SK-N-SH (cell line): ENCODE measurements around the gene NUPR2. TPM values are rescaled to one million over a fixed set of nuclear protein-coding genes. Genes with fewer than 3 reads are reported as not detected.
"Not testable (repeated sequence)": the region's sequence is repeated elsewhere in the genome, so short reads cannot be mapped to it uniquely, and the experiment has no call there.

Experiments
- CTCF ChIA-PET: fragments of 300-600, 350-600 bp; formaldehyde crosslinking; extraction: SDS; loops from one replicate; lab custom pipeline; 2021; lab: Yijun Ruan, JAX
- POLR2A ChIA-PET: fragments of 350-600 bp; sonication (Branson Sonifier 250); formaldehyde crosslinking; extraction: SDS; loops from one replicate; lab custom pipeline; 2020; ENCODE audit warnings: antibody characterized with exemption, inconsistent platforms; lab: Yijun Ruan, JAX
- DNase-seq: peaks from one replicate; pipeline ENCODE4 v3.0.0; 2012
- H2AFZ ChIP-seq: fragments of 200-600 bp; sonication (generic); 2 replicates; pipeline ENCODE4 v1.8.1; 2016; ENCODE audit warnings: antibody characterized with exemption, mild to moderate bottlenecking, low read depth
- H3F3A ChIP-seq: fragments of 200-600 bp; sonication (generic); replicated peaks from 2 replicates; pipeline ENCODE3; 2016; ENCODE audit warnings: antibody characterized with exemption, mild to moderate bottlenecking; ENCODE audit not compliant: insufficient read depth
- H3K27ac ChIP-seq, 2 experiments: fragments of 200-500 bp in 1 of 2; fragments of 200-600 bp in 1 of 2; sonication (Bioruptor generic) in 1 of 2; sonication (generic), shearing (Covaris generic) in 1 of 2; 2 replicates each; pipeline versions ENCODE4 v1.5.1 to v1.6.1; 2014 to 2016; ENCODE audit warnings: low read depth in 2 of 2, inconsistent platforms in 1 of 2, low read length in 1 of 2, mild to moderate bottlenecking in 1 of 2, mixed read lengths in 1 of 2
- H3K27me3 ChIP-seq: fragments of 200-600 bp; sonication (generic), shearing (Covaris generic); 2 replicates; pipeline ENCODE4 v1.6.1; 2016; ENCODE audit warnings: mixed run types; ENCODE audit not compliant: insufficient read depth
- H3K36me3 ChIP-seq, 2 experiments: fragments of 200-500 bp in 1 of 2; fragments of 200-600 bp in 1 of 2; sonication (Bioruptor generic) in 1 of 2; sonication (generic) in 1 of 2; replicated peaks in 1 of 2; 2 replicates each; pipeline versions ENCODE3 to v1.5.1; 2014 to 2016; ENCODE audit warnings: low read length in 1 of 2, mild to moderate bottlenecking in 1 of 2; ENCODE audit not compliant: insufficient read depth in 2 of 2, control insufficient read depth in 1 of 2
- H3K4me1 ChIP-seq, 2 experiments: fragments of 200-500 bp in 1 of 2; fragments of 200-600 bp in 1 of 2; sonication (Bioruptor generic) in 1 of 2; sonication (generic), shearing (Covaris generic) in 1 of 2; 2 replicates each; pipeline versions ENCODE4 v1.5.1 to v1.6.1; 2014 to 2016; ENCODE audit warnings: low read depth in 1 of 2, low read length in 1 of 2, mixed run types in 1 of 2; ENCODE audit not compliant: insufficient read depth in 2 of 2, control insufficient read depth in 1 of 2
- H3K4me2 ChIP-seq: fragments of 200-600 bp; sonication (generic), shearing (Covaris generic); 2 replicates; pipeline ENCODE4 v1.6.1; 2017; ENCODE audit warnings: mixed run types
- H3K4me3 ChIP-seq, 2 experiments: fragments of 200-500 bp in 1 of 2; fragments of 200-600 bp in 1 of 2; sonication (Bioruptor generic) in 1 of 2; sonication (generic), shearing (Covaris generic) in 1 of 2; 2 replicates each; pipeline versions ENCODE4 v1.5.1 to v1.8.1; 2014 to 2016; ENCODE audit warnings: low read depth in 2 of 2, inconsistent platforms in 1 of 2, low read length in 1 of 2, mild to moderate bottlenecking in 1 of 2, mixed read lengths in 1 of 2, moderate library complexity in 1 of 2
- H3K79me2 ChIP-seq: fragments of 200-600 bp; sonication (generic); 2 replicates; pipeline ENCODE4 v1.8.1; 2017; ENCODE audit warnings: mild to moderate bottlenecking; ENCODE audit not compliant: insufficient read depth
- H3K9ac ChIP-seq: fragments of 200-600 bp; sonication (generic); 2 replicates; pipeline ENCODE4 v1.6.1; 2017; ENCODE audit warnings: mixed run types
- H3K9me2 ChIP-seq: fragments of 200-600 bp; sonication (generic); 2 replicates; pipeline ENCODE4 v1.6.1; 2017; ENCODE audit warnings: mixed run types
- H3K9me3 ChIP-seq: fragments of 200-600 bp; sonication (generic); 2 replicates; pipeline ENCODE4 v1.6.1; 2017; ENCODE audit warnings: mixed run types, mild to moderate bottlenecking, moderate library complexity
- H4K20me1 ChIP-seq: fragments of 200-600 bp; sonication (generic); 2 replicates; pipeline ENCODE4 v1.6.1; 2017; ENCODE audit warnings: mild to moderate bottlenecking, mixed run types; ENCODE audit not compliant: insufficient read depth
- EP300 ChIP-seq, 2 experiments: IDR thresholded peaks; 2 replicates each; pipeline versions ENCODE4 v1.4.0 to v1.6.1; 2012; ENCODE audit warnings: borderline replicate concordance in 1 of 2, low read depth in 1 of 2, low read length in 1 of 2
- FOSL2 ChIP-seq: IDR thresholded peaks from 2 replicates; pipeline ENCODE4 v1.4.0; 2012; ENCODE audit warnings: low read depth, mild to moderate bottlenecking, moderate library complexity, borderline replicate concordance
- FOXM1 ChIP-seq: IDR thresholded peaks from 2 replicates; pipeline ENCODE4 v1.4.0; 2012; ENCODE audit warnings: low read depth, mild to moderate bottlenecking
- IRF3 ChIP-seq: fragments of 150-350 bp; IDR thresholded peaks from 2 replicates; pipeline ENCODE4 v1.6.1; 2016; ENCODE audit warnings: mild to moderate bottlenecking, low read depth, low read length
- MXI1 ChIP-seq: IDR thresholded peaks from 2 replicates; pipeline ENCODE4 v1.6.1; 2012; ENCODE audit warnings: mild to moderate bottlenecking, low read depth, low read length, improper control_type of control experiment
- PBX3 ChIP-seq: IDR thresholded peaks from 2 replicates; pipeline ENCODE4; 2012
- USF1 ChIP-seq: IDR thresholded peaks from 2 replicates; pipeline ENCODE4 v1.4.0; 2012; ENCODE audit warnings: low read depth, borderline replicate concordance
- USF2 ChIP-seq: fragments of 150-350 bp; IDR thresholded peaks from 2 replicates; pipeline ENCODE4 v1.6.1; 2017; ENCODE audit warnings: antibody characterized with exemption, low read length, low read depth, borderline replicate concordance
- ZBTB33 ChIP-seq: IDR thresholded peaks from 2 replicates; pipeline ENCODE4 v1.4.0; 2012; ENCODE audit warnings: low read depth, borderline replicate concordance
- whole genome bisulfite sequencing: methylation state at CpG from one replicate; pipeline ENCODE4 v1.1.6; 2017; ENCODE audit warnings: low lambda C conversion rate; 5-methylcytosine and 5-hydroxymethylcytosine counted together
- polyA plus RNA-seq, 3 experiments: library from polyadenylated mRNA; depleted of rRNA; stranded (reverse); fragments of >200 nt; gene quantifications; 2 replicates each; pipeline ENCODE4 v1.2.3, GENCODE V29; 2012

Gene NUPR2
- polyA plus RNA-seq, 1 of the 3 experiments (the other 2 are of a cell fraction) = not detected

GRCh38 chr7:56157238-56157790, 41.1 kb upstream of the NUPR2 start:
- no peaks in the 10 kb centered on the region for H4K20me1 ChIP-seq
- no peak overlapping the region for H2AFZ ChIP-seq
- 0% methylated on average over 1 of the region's 1 CpG for WGBS
- no peaks in the 10 kb centered on the region for H3F3A ChIP-seq
- DNase-seq = no peak
- no peaks in the 10 kb centered on the region for H3K27me3 ChIP-seq
- H3K4me1 ChIP-seq = no peaks in the 10 kb centered on the region
- H3K27ac ChIP-seq = no peak overlapping the region
- TF ChIP-seq ZBTB33 (no peak), USF1 (no peak), IRF3 (no peak), USF2 (no peak), FOXM1 (no peak), MXI1 (no peak), PBX3 (no peak), FOSL2 (no peak), EP300 (IDR thresholded peaks at IDR 0.05; ENCODE audit: borderline replicate concordance in 1 of 2, low read depth in 1 of 2, low read length in 1 of 2) (no peak)
- no peak overlapping the region for H3K4me3 ChIP-seq
- no peaks in the 10 kb centered on the region for H3K36me3 ChIP-seq
- H3K9ac ChIP-seq = no peak overlapping the region
- no peaks in the 10 kb centered on the region for H3K79me2 ChIP-seq
- POLR2A ChIA-PET = no interaction called here
- H3K9me3 ChIP-seq = no peaks in the 10 kb centered on the region
- no peaks in the 10 kb centered on the region for H3K9me2 ChIP-seq
- CTCF ChIA-PET = interaction anchor here (0.6 kb wide), 1 partner anchor 16 kb away, joined by 4 read pairs; no protein-coding TSS in a partner anchor
- no peak overlapping the region for H3K4me2 ChIP-seq

GRCh38 chr7:56131062-56131461, 14.8 kb upstream of the NUPR2 start:
- 8% methylated on average over 2 of the region's 2 CpGs for WGBS
- H3K4me2 ChIP-seq, CTCF ChIA-PET, H3K27me3 ChIP-seq, H4K20me1 ChIP-seq, H3K9me3 ChIP-seq, H3K36me3 ChIP-seq, DNase-seq, H3K27ac ChIP-seq, H2AFZ ChIP-seq, H3K4me1 ChIP-seq, H3F3A ChIP-seq, H3K9ac ChIP-seq, H3K4me3 ChIP-seq, POLR2A ChIA-PET, H3K9me2 ChIP-seq, H3K79me2 ChIP-seq: not testable (repeated sequence)
